ENCODE results near the gene VPS26C. TPM values are rescaled to one million over a fixed set of nuclear protein-coding genes. Genes with fewer than 3 reads are reported as not detected.
"Not testable (repeated sequence)": the region's sequence is repeated elsewhere in the genome, so short reads cannot be mapped to it uniquely, and the experiment has no call there.

Gene VPS26C
- polyA plus RNA-seq (2013, experiment 1 of 4), result 48.5 TPM
- polyA plus RNA-seq (2013, experiment 2 of 4), result 47.5 TPM
- 37.3 TPM for polyA plus RNA-seq (2013, experiment 3 of 4)
- 41.7 TPM for polyA plus RNA-seq (2013, experiment 4 of 4)

GRCh38 chr21:37267269-37268185, at the start of gene VPS26C:
Gene VPS26C (minus strand): TSS chr21:37267334. CDS start chr21:37267294, 40 bp downstream.
- WGBS, 2 experiments, result 0% methylated on average over 86 of the region's 86 CpGs
- Histone ChIP-seq H3K4me1 (ENCODE audit: control insufficient read depth, insufficient read depth, low read length) (peaks cover 4% of the 10 kb centered on the region), H3K36me3 (ENCODE audit: control insufficient read depth, insufficient read depth, low read length) (no peaks in the 10 kb centered on the region), H3K9me3 (ENCODE audit: control insufficient read depth, low read length) (no peaks in the 10 kb centered on the region), H3K27me3 (ENCODE audit: control insufficient read depth, insufficient read depth, low read length, poor library complexity, severe bottlenecking) (no peaks in the 10 kb centered on the region), H3K27ac (ENCODE audit: insufficient read depth, low read depth, low read length, poor library complexity, severe bottlenecking) (peak within 1 kb of the TSS; percentile 98), H3K4me3 (ENCODE audit: insufficient read depth, low read depth, low read length) (peak within 1 kb of the TSS; percentile 85)

GRCh38 chr21:37316072-37316471, 48.9 kb upstream of the VPS26C start:
- not testable (repeated sequence) for H3K4me1 ChIP-seq (ENCODE audit: control insufficient read depth, insufficient read depth, low read length); H3K9me3 ChIP-seq (ENCODE audit: control insufficient read depth, low read length)
- 95 to 100% methylated on average over 1 of the region's 2 CpGs for WGBS, 2 experiments

GRCh38 chr21:37300114-37300751, 33.1 kb upstream of the VPS26C start:
- WGBS, 2 experiments, result 91 to 100% methylated on average over 2 to 4 of the region's 4 CpGs
- Histone ChIP-seq H3K9me3 (ENCODE audit: control insufficient read depth, low read length) (no peaks in the 10 kb centered on the region), H3K27ac (ENCODE audit: insufficient read depth, low read depth, low read length, poor library complexity, severe bottlenecking) (no peak overlapping the region), H3K36me3 (ENCODE audit: control insufficient read depth, insufficient read depth, low read length) (no peaks in the 10 kb centered on the region), H3K4me3 (ENCODE audit: insufficient read depth, low read depth, low read length) (no peak overlapping the region), H3K27me3 (ENCODE audit: control insufficient read depth, insufficient read depth, low read length, poor library complexity, severe bottlenecking) (no peaks in the 10 kb centered on the region), H3K4me1 (ENCODE audit: control insufficient read depth, insufficient read depth, low read length) (no peaks in the 10 kb centered on the region)

More at GRCh38 chr21:37316072-37316471, 48.9 kb upstream of the VPS26C start:
- H3K27me3 ChIP-seq (ENCODE audit: control insufficient read depth, insufficient read depth, low read length, poor library complexity, severe bottlenecking); H3K27ac ChIP-seq (ENCODE audit: insufficient read depth, low read depth, low read length, poor library complexity, severe bottlenecking); H3K4me3 ChIP-seq (ENCODE audit: insufficient read depth, low read depth, low read length); H3K36me3 ChIP-seq (ENCODE audit: control insufficient read depth, insufficient read depth, low read length): not testable (repeated sequence)

GRCh38 chr21:37297364-37297763, 30.2 kb upstream of the VPS26C start:
- Histone ChIP-seq H3K27ac (ENCODE audit: insufficient read depth, low read depth, low read length, poor library complexity, severe bottlenecking) (no peak overlapping the region), H3K36me3 (ENCODE audit: control insufficient read depth, insufficient read depth, low read length) (no peaks in the 10 kb centered on the region), H3K4me1 (ENCODE audit: control insufficient read depth, insufficient read depth, low read length) (no peaks in the 10 kb centered on the region), H3K4me3 (ENCODE audit: insufficient read depth, low read depth, low read length) (no peak overlapping the region), H3K9me3 (ENCODE audit: control insufficient read depth, low read length) (no peaks in the 10 kb centered on the region), H3K27me3 (ENCODE audit: control insufficient read depth, insufficient read depth, low read length, poor library complexity, severe bottlenecking) (no peaks in the 10 kb centered on the region)
- 93% methylated on average over 7 of the region's 7 CpGs for WGBS, 2 experiments

- H3K4me3 ChIP-seq (ENCODE audit: insufficient read depth, low read depth, low read length), result no peak overlapping the region
- 85 to 88% methylated on average over 5 of the region's 5 CpGs for WGBS, 2 experiments
- no peaks in the 10 kb centered on the region for H3K36me3 ChIP-seq (ENCODE audit: control insufficient read depth, insufficient read depth, low read length)
- H3K9me3 ChIP-seq (ENCODE audit: control insufficient read depth, low read length), result no peaks in the 10 kb centered on the region
- H3K27me3 ChIP-seq (ENCODE audit: control insufficient read depth, insufficient read depth, low read length, poor library complexity, severe bottlenecking), result no peaks in the 10 kb centered on the region
- no peak overlapping the region for H3K27ac ChIP-seq (ENCODE audit: insufficient read depth, low read depth, low read length, poor library complexity, severe bottlenecking)
- peaks cover 5% of the 10 kb centered on the region for H3K4me1 ChIP-seq (ENCODE audit: control insufficient read depth, insufficient read depth, low read length)
Measured at GRCh38 chr21:37294679-37295078, 27.5 kb upstream of the VPS26C start.

- Histone ChIP-seq H3K9me3 (ENCODE audit: control insufficient read depth, low read length) (no peaks in the 10 kb centered on the region), H3K36me3 (ENCODE audit: control insufficient read depth, insufficient read depth, low read length) (no peaks in the 10 kb centered on the region), H3K4me1 (ENCODE audit: control insufficient read depth, insufficient read depth, low read length) (peaks cover 5% of the 10 kb centered on the region), H3K27me3 (ENCODE audit: control insufficient read depth, insufficient read depth, low read length, poor library complexity, severe bottlenecking) (no peaks in the 10 kb centered on the region), H3K4me3 (ENCODE audit: insufficient read depth, low read depth, low read length) (no peak overlapping the region), H3K27ac (ENCODE audit: insufficient read depth, low read depth, low read length, poor library complexity, severe bottlenecking) (no peak overlapping the region)
- WGBS, 2 experiments, result 96 to 100% methylated on average over 3 of the region's 3 CpGs
Measured at GRCh38 chr21:37292941-37293340, 25.8 kb upstream of the VPS26C start.

GRCh38 chr21:37292041-37292440, 24.9 kb upstream of the VPS26C start:
- Histone ChIP-seq H3K4me1 (ENCODE audit: control insufficient read depth, insufficient read depth, low read length) (peaks cover 5% of the 10 kb centered on the region), H3K27ac (ENCODE audit: insufficient read depth, low read depth, low read length, poor library complexity, severe bottlenecking) (no peak overlapping the region), H3K27me3 (ENCODE audit: control insufficient read depth, insufficient read depth, low read length, poor library complexity, severe bottlenecking) (no peaks in the 10 kb centered on the region), H3K9me3 (ENCODE audit: control insufficient read depth, low read length) (no peaks in the 10 kb centered on the region), H3K36me3 (ENCODE audit: control insufficient read depth, insufficient read depth, low read length) (no peaks in the 10 kb centered on the region), H3K4me3 (ENCODE audit: insufficient read depth, low read depth, low read length) (no peak overlapping the region)
- 81 to 93% methylated on average over 1 of the region's 1 CpG for WGBS, 2 experiments

GRCh38 chr21:37283191-37283710, 16.1 kb upstream of the VPS26C start:
- not testable (repeated sequence) for H3K9me3 ChIP-seq (ENCODE audit: control insufficient read depth, low read length); H3K27ac ChIP-seq (ENCODE audit: insufficient read depth, low read depth, low read length, poor library complexity, severe bottlenecking); H3K36me3 ChIP-seq (ENCODE audit: control insufficient read depth, insufficient read depth, low read length); H3K27me3 ChIP-seq (ENCODE audit: control insufficient read depth, insufficient read depth, low read length, poor library complexity, severe bottlenecking); H3K4me3 ChIP-seq (ENCODE audit: insufficient read depth, low read depth, low read length); H3K4me1 ChIP-seq (ENCODE audit: control insufficient read depth, insufficient read depth, low read length)
- WGBS, 2 experiments, result 96 to 97% methylated on average over 38 of the region's 38 CpGs

GRCh38 chr21:37282602-37283001, 15.5 kb upstream of the VPS26C start:
- H3K4me3 ChIP-seq (ENCODE audit: insufficient read depth, low read depth, low read length); H3K4me1 ChIP-seq (ENCODE audit: control insufficient read depth, insufficient read depth, low read length); H3K27me3 ChIP-seq (ENCODE audit: control insufficient read depth, insufficient read depth, low read length, poor library complexity, severe bottlenecking); H3K9me3 ChIP-seq (ENCODE audit: control insufficient read depth, low read length); H3K36me3 ChIP-seq (ENCODE audit: control insufficient read depth, insufficient read depth, low read length); H3K27ac ChIP-seq (ENCODE audit: insufficient read depth, low read depth, low read length, poor library complexity, severe bottlenecking): not testable (repeated sequence)
- WGBS, 2 experiments, result 92 to 96% methylated on average over 9 to 10 of the region's 10 CpGs

- WGBS, 2 experiments, result 32 to 33% methylated on average over 15 of the region's 16 CpGs
- Histone ChIP-seq H3K27ac (ENCODE audit: insufficient read depth, low read depth, low read length, poor library complexity, severe bottlenecking) (no peak overlapping the region), H3K27me3 (ENCODE audit: control insufficient read depth, insufficient read depth, low read length, poor library complexity, severe bottlenecking) (no peaks in the 10 kb centered on the region), H3K4me1 (ENCODE audit: control insufficient read depth, insufficient read depth, low read length) (no peaks in the 10 kb centered on the region), H3K4me3 (ENCODE audit: insufficient read depth, low read depth, low read length) (no peak overlapping the region), H3K9me3 (ENCODE audit: control insufficient read depth, low read length) (no peaks in the 10 kb centered on the region), H3K36me3 (ENCODE audit: control insufficient read depth, insufficient read depth, low read length) (no peaks in the 10 kb centered on the region)
Measured at GRCh38 chr21:37281993-37282392, 14.9 kb upstream of the VPS26C start.

Measured in ectodermal cell (in vitro differentiated cells).